G401 (cell line): Measurements from ENCODE around the gene GLCE. TPM values are rescaled to one million over a fixed set of nuclear protein-coding genes. Genes with fewer than 3 reads are reported as not detected.
A peak's percentile ranks its signal among the peaks of the same experiment; 100 is the strongest.

Experiments
- DNase-seq: peaks from one replicate; pipeline ENCODE4 v3.0.0-alpha.2; 2015; ENCODE audit warnings: low spot score
- in situ Hi-C: cut with HindIII; loops from 2 replicates; pipeline ENCODE4 v1.10.0; 2016; ENCODE audit warnings: low sequenced_read_pairs, mixed read lengths
- total RNA-seq: library from RNA; depleted of rRNA; stranded (reverse); fragments of >200 nt; shearing (Covaris generic); gene quantifications from 2 replicates; pipeline ENCODE4 v1.2.3, GENCODE V29; 2014

The GLCE gene
- total RNA-seq, 1 experiment from 2014 or later = 11.2 TPM

DNA sequence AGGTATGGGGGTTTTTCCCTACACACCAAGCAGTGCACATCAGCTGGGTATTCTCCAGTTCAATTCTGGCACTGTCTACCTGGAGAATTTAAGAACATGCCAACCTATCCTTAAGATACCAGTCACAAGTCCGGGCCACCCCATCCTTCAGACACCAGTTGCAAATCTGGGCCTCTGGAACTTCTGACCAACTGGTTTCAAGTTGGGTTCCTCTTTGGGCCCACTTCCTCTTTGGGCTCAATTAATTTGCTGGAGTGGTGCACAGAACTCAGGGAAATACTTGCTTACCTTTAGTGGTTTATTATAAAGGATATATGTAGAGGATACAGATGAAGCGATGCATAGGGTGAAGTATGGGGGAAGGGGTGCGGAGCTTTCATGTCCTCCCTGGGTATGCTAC lies 25.3 kb downstream of the GLCE start:
- in situ Hi-C loops = no loop called here
- DNase-seq = no peak

DNA sequence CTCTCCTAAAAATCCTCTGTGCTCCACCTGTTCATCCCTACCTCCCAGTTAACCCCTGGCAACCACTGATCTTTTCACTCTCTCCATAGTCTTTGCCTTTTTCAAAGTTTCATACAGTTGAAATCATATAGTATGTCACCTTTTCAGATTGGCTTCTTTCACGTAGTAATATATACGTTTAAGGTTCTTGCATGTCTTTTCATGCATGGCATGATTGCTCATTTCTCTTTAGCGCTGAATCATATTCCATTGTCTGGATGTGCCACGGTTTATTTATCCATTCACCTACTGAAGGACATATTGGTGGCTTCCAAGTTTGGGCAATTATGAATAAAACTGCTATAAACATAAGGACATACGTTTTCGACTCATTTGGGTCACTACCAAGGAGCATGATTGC lies 28.7 kb downstream of the GLCE start:
- in situ Hi-C loops = no loop called here
- DNase-seq = no peak

DNA sequence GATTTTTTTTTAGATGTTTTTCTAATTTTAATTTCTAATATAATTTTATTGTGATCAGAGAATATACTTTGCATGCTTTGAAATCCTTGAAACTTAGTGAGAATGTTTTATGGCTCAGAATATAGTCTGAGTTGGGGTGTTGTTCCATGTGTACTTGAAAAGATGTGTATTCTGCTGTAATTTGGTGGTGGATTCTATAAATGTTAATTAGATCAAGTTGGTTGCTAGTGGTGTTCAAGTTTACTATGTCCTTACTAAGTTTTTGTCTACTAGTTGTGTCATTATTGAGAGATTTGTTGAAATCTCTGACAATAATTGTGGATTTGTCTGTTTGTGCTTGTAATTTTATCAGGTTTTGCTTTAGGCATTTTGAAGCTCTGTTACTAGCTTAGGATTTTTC lies 29.7 kb downstream of the GLCE start:
- in situ Hi-C loops = no loop called here
- DNase-seq = no peak

DNA sequence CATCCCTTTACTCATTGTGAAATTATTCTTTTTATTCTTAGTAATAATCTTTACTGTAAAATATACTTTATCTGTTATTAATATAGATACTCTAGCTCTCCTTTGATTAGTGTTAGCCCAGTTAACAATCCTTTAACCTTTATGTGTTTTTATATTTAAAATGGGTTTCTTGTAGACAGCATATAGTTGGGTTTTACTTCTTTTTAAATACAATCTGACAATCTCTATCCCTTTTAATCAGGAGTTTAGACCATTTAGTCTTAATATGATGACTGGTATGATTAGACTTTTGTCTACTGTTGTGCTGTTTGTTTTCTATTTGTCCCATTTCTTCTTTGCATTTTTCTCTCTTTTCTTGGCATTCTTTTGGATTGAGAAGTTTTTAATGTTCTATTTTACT lies 30.1 kb downstream of the GLCE start:
- no peak for DNase-seq
- in situ Hi-C loops = no loop called here

DNA sequence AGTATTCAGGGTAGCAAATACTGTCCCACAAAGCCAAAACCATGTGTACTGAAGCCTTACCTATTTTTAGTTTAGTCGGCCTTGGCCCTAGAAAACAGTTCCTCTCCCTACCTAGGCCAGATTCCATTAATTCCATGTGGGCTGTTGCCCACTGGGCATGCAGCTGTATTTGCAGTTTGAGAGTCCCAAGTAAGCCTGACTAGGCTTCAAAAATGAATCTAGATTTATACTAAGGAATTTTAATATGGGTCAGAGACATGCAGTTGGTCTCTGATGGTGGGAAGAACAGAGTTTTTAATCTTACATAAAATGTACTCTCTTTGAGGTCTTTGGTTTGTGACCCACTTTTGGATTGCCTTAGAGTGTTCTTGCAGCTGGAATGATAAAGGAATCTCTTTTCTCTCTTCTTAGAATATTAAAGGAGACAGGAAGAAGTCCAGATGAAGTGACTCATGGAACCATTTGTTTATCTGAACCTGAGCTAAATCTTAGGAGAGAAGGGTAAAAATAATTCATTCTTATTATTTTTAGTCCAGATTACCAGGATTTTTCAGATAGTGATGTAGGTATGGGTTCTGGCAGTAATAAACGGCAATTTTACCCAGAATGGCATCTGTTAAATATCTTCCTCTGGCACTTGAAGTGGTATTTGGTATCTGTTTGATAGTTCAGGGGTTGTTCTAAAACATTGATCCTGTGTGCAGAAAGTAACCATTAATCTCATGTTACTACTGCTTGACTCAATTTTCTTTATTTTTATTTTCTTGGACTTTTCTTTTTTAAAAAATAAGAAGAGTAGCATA lies 33.8 kb downstream of the GLCE start:
- DNase-seq = peak; percentile 47
- in situ Hi-C loops = no loop called here

DNA sequence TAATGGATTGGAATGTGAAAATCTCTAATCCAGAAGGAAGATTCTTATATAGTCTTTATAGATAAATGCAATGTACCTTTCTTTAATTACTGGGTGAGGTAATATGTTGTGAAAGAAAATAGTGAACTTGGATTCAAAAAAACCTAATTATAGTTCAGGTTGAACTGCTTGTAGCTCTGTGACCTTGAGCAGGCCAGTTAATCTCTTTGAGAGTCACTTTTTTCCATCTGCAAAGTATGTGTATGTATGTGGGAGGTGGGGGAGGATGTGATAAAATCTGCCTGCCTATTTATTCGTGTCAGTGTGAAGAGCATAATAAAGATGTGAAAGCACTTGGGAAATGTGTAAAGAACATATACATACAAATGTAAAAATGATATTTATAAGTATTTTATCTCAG lies 34.4 kb downstream of the GLCE start:
- DNase-seq = no peak
- in situ Hi-C loops = no loop called here

DNA sequence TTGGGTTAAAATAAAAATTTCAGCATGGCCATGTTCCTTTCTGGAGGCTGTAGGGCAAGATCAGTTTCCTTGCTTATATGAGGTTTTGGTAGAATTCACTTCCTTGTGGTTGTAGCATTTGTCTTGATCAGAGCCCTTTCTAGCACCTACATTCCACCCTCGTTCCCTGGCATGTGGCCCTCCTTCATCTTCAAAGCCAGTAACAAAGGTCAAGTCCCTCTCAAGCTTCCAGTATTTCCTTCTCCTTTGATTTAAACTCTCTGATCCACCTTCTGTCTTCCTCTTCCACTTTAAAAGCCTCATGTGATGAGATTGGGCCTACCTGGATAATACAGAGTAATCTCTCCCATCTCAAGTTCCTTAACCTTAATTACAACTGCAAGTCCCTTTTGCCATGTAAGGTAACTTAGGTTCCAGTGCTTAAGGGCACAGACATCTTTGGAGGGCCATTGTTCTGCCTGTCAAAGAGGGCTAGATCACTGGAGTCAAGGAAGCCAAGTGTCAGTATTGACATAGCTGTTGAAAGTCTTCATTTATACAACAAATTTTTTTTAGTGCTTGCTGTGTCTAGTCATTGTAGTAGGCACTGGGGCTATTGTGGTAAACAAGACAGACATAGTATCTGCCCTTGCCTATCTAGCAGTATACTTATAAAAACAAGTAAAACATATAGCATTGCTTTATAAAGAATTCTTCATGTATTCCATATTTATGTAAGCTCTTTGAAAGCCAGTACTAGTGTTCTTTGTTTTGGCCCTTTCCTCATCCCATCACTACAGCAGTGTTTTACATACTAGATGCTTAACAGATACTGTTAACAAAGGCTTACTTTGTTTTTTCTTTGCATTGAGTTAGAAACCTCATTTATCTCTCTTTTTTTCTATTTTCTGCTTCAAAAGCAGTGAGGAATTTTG lies 40.7 kb downstream of the GLCE start:
- in situ Hi-C loops = no loop called here

DNA sequence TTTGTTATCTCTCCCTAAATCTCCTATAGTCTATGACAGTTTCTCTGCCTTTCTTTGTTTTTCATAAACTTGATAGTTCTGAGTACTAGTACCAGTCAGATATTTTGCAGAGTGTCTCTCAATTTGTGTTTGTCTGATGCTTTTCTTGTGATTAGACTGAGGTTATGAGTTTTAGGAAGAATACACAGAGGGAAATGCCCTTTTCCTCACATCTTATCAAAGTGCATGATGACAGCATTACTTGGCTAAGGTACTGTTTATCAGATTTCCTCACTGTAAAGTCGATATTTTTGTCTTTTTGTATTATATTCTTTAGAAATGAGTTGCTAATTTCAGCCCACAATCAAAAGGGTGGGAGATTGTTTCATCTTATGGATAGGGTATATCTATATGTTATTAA lies 45.6 kb downstream of the GLCE start:
- in situ Hi-C loops = no loop called here
- no peak for DNase-seq

More for the DNA sequence above, 40.7 kb downstream of the GLCE start:
- no peak for DNase-seq

DNA sequence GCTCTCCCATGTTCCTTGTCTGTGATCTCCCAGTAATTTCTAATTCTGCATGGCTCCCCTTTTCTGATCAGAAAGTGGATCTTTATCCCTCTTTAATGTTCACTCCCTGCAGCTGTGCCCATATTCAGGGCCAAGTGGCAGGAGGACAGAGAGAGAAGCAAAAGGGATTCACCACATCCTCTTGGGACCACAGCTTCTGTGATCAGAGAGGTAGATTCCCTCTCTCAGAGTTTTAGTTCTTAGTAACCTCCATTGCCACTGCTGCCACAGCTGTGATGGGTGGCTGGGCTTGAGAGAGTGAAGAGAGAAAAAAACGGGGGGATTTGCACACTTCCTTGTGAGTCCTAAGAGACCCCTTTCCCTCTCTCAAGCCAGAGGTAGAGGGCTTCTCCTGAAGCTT lies 49.2 kb downstream of the GLCE start:
- DNase-seq = no peak
- in situ Hi-C loops = no loop called here

DNA sequence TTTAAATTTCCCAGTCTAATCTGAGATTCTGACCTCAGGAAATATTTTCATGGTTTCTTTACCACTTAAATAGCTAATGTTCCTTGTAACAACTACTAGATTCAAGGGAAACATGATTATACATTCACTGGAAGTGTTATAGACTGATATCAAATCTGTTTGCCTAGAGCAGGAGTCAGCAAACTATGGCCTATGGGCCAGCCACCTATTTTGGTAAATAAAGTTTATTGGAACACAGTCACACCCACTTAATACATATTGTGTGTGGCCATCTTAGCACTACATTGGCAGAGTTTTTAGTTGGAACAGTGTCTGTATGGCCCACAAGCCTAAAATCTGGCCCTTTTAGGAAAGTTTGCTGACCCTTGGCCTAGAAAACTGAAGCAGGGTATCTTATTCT lies 50.1 kb downstream of the GLCE start:
- DNase-seq = no peak
- in situ Hi-C loops = no loop called here

DNA sequence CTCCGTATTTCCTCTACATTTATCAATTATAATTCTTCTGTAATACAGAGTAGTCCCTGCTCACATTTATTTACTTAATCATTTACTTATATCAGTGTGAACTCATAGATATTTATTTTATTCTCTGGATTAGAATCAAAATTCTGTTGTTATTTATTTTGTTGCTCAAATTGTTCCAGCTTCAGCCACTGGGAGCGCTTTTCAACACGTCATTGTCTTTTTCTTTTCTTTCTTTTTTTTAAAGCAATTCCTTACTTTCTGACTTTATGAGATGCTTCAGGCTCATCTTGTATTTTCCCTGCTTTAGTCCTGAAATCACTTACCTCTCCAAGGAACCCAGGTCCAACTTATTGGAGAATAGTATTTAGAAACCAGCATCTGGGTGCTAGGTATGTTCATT lies 53.4 kb downstream of the GLCE start:
- no peak for DNase-seq
- in situ Hi-C loops = no loop called here

DNA sequence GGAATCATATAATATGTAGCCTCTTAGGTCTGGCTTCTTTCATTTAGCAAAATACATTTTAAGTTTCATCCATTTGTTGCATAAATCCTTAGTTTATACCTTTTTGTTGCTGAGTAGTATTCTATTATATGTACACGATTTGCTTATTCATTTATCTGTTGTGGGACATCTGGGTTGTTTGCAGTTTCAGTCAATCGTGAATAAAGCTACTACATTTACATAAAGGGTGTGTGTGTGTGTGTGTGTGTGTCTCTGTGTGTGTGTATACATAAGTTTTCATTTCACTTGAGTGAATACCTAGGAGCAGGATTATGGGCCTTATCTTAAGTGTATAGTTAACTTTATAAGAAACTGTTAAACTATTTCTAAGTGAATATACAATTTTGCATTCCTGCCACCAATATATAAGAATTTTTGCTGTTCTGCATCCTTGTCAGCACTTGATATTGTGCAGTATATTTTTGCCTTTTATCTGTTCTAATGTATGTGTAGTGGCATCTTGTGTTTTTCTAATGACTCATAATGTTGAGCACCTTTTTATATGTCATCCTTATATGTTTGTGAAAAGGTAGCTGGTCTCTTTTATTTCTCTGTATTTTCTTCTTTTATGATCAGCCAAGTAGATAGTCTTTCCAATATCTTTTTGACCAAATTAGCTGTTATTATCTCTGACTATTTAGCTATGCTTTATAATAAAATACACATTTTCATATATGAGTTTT lies 55.0 kb downstream of the GLCE start:
- DNase-seq = no peak

DNA sequence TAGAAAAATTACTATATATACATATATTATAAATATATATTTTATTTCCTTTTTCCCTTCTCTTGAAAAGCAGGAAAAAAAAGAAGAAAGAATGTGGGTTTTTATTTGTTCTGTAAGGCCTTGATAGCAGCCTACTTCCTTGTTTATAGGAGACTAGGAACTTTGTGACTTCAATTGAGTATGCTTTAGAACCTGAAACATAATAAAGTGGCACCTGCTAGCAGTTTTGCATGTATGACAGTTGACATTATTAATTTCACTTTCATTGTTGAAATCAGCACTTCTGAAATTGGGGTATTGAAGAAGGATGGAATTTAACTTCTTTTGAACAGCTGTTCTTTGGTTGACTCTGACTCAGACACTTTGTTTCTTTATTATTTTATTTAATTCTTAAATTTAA lies 56.9 kb downstream of the GLCE start:
- in situ Hi-C loops = no loop called here

More for the DNA sequence above, 55.0 kb downstream of the GLCE start:
- in situ Hi-C loops = no loop called here

DNA sequence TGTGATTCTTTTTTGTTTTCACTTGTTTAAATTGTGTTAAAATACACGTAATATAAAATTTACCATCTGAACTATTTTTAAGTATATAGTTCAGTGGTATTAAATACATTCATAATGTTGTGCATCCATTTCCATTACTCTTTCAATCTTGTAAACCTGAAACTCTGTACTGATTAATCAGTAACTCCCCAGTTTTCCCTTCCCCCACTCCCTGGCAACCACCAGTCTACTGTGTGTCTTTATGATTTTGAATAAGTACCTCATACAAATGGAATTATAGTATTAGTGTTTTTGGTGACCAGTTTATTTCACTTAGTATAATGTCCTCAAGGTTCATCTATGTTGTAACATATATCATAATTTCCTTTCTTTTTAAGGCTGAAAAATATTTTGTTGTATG lies 59.3 kb downstream of the GLCE start:
- in situ Hi-C loops = no loop called here
- no peak for DNase-seq

More for the DNA sequence above, 56.9 kb downstream of the GLCE start:
- DNase-seq = no peak

DNA sequence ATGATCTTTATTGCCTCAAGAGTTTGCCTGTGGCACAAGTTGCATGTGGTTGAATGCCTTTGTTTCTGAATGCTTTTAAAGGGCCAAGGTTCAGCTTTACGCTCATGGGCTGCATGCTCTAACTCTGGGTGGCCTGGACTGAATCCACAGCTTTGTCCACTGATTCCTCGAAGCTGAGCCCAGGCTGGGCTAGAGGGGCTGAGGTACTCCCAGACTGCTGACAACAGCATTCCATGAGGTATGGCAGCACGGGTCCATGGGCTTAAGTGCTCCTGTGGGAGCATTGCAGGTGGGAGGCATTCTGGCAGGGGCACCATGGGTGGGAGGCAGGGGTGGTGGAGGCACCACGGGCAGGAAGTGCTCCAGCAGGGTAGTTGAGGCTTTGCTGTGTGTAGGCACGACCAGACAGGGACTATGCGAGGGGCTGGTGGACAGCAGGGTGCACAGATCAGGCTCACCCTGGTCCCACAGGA lies 61.6 kb downstream of the GLCE start:
- in situ Hi-C loops = no loop called here
- no peak for DNase-seq

DNA sequence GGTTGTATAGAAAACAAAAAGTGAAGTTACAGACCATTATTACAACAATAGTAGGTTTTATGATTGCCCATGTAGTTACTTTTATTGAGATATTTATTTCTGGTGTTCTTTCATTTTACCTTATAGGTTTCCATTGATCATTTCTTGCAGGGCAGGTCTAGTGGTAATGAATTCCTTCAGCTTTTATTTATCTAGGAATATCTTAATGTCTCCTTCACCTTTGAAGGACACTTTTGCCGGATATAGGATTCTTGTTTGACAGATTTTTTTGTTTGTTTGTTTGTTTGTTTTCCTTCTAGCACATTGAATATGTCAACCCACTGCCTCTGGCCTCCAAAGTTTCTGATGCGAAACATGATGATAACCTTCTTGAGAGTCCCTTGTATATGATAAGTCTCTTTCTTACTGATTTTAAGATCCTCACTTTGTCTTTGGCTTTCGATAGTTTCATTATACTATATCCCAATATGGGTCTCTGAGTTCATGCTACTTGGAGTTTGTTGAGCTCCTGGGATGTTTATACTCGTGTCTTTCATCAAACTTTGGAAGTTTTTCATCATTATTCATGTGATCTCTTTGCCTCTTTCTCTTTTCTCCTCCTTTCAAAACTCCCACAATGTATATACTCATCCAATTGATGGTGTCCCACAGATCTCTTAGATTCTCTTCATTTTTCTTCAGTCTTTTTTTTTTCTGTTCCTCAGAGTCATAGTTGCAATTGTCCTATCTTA lies 62.8 kb downstream of the GLCE start:
- no peak for DNase-seq
- in situ Hi-C loops = no loop called here

DNA sequence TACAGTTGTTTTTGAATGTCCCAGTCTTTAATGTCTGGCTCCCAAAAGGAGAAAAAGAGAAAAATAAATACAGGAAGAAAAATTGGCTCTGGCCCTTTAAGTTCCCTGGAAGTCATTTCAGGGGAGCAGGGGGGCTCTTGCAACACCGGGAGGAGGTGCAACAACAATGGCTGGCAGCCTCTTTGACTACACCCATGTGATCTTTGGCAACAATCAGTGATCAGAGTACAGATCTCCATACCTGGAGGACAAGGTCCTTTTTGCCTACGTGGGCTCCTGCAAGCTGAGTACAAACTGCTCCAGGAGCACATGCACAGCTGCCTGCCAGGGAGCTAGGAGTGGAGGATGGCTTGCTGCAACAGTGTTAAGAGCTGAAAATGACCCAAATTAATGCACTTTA lies 63.9 kb downstream of the GLCE start:
- in situ Hi-C loops = no loop called here
- no peak for DNase-seq

DNA sequence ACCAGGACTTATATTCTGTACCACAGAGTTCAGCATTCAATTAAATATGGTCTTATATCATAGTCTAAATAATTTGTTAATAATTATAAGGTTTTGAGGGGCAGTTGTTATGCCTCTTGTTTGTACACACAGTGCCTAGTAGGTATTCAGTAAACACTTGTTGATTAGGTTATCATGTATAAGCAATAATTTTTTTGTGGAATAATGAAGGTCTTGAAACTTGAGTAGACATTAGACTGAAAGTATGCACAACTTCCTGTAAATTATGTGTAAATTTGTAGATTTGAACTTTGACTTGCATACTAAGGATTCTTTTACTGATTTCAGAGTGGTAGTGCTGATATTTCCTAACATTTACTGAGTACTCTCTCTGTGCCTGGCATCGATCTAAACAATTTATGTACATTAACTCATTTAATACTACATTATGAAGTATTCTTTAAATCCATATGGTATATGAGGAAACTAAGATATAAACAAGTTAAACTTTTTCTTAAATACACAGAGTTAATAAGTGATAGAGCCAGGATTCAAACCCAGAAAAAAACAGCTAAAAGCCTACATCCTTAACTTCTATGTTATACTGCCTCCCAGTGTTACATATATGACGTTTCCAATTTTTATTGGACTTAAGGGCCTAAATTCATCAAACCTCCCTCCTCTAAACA lies 65.1 kb downstream of the GLCE start:
- in situ Hi-C loops = no loop called here
- DNase-seq = no peak

DNA sequence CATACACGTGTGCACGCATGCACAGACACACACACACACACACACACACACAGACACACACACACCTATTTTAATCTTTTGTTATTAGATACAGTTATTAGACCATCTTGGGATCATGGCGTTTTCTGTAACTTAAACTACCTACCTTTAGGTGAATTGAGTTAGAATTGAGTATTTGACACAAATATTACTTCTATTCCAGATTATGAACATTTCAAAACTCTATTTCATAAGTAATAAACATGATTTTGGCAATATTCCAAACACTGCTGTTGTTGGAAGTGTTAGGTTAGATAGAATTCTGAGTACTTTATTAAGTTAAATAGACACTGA lies 65.6 kb downstream of the GLCE start:
- in situ Hi-C loops = no loop called here
- no peak for DNase-seq
